T1000 (cell line): ENCODE data around the gene ING3.

Experiments
- DNase-seq: peaks from one replicate; lab custom pipeline; 2025; ENCODE audit warnings: mixed read lengths; lab: John Stamatoyannopoulos, UW

ING3 gene

GRCh38 chr7:120950539-120951308 lies at the start of gene ING3:
TSS of gene ING3 (plus strand) at chr7:120950777. CDS start at chr7:120950897, 120 bp downstream.
- DNase-seq = peak; percentile 85

GRCh38 chr7:120915314-120916105 lies 35.1 kb upstream of the ING3 start:
- no peak for DNase-seq

- no peak for DNase-seq
Measured at GRCh38 chr7:120916121-120916520, 34.5 kb upstream of the ING3 start.

- no peak for DNase-seq
Measured at GRCh38 chr7:120916538-120916937, 34.0 kb upstream of the ING3 start.

GRCh38 chr7:120919466-120919865 lies 31.1 kb upstream of the ING3 start:
- no peak for DNase-seq

GRCh38 chr7:120920034-120920433 lies 30.5 kb upstream of the ING3 start:
- no peak for DNase-seq

GRCh38 chr7:120920591-120921274 lies 29.8 kb upstream of the ING3 start:
- no peak for DNase-seq

- no peak for DNase-seq
Measured at GRCh38 chr7:120924837-120925236, 25.7 kb upstream of the ING3 start.

GRCh38 chr7:120925392-120925791 lies 25.2 kb upstream of the ING3 start:
- no peak for DNase-seq

- no peak for DNase-seq
Measured at GRCh38 chr7:120926943-120927346, 23.6 kb upstream of the ING3 start.

- DNase-seq = no peak
Measured at GRCh38 chr7:120927454-120928103, 23.0 kb upstream of the ING3 start.

GRCh38 chr7:120931243-120931642 lies 19.3 kb upstream of the ING3 start:
- DNase-seq = no peak

- no peak for DNase-seq
Measured at GRCh38 chr7:120933475-120933874, 17.1 kb upstream of the ING3 start.

- DNase-seq = no peak
Measured at GRCh38 chr7:120939345-120939744, 11.2 kb upstream of the ING3 start.

GRCh38 chr7:120941064-120941463 lies 9.5 kb upstream of the ING3 start:
- no peak for DNase-seq

GRCh38 chr7:120941856-120942255 lies 8.7 kb upstream of the ING3 start:
- no peak for DNase-seq

GRCh38 chr7:120942861-120943260 lies 7.7 kb upstream of the ING3 start:
- no peak for DNase-seq

GRCh38 chr7:120944826-120945562 lies 5.6 kb upstream of the ING3 start:
- DNase-seq = no peak

- no peak for DNase-seq
Measured at GRCh38 chr7:120947980-120948379, 2.6 kb upstream of the ING3 start.

- DNase-seq = no peak
Measured at GRCh38 chr7:120949393-120949911, 1.1 kb upstream of the ING3 start.

GRCh38 chr7:120949998-120950538 lies 509 bp upstream of the ING3 start:
- DNase-seq = no peak
